Measurements from ENCODE around the gene TIMM44.

Gene TIMM44

GRCh38 chr19:7943444-7944176, at the start of gene TIMM44:
TSS of gene TIMM44 (minus strand) at chr19:7943666. CDS start at chr19:7943651, 15 bp downstream.
- DNase-seq (ENCODE audit: low spot score), result peak; percentile 99

- DNase-seq (ENCODE audit: low spot score), result no peak
These were observed 49.1 kb upstream of the TIMM44 start for GRCh38 chr19:7992575-7992974.

GRCh38 chr19:7989071-7989575, 45.7 kb upstream of the TIMM44 start:
- no peak for DNase-seq (ENCODE audit: low spot score)

- no peak for DNase-seq (ENCODE audit: low spot score)
These were observed 44.8 kb upstream of the TIMM44 start for GRCh38 chr19:7988307-7988706.

- DNase-seq (ENCODE audit: low spot score), result no peak
These were observed 43.8 kb upstream of the TIMM44 start for GRCh38 chr19:7987114-7987768.

GRCh38 chr19:7986321-7987113, 43.1 kb upstream of the TIMM44 start:
- no peak for DNase-seq (ENCODE audit: low spot score)

GRCh38 chr19:7985481-7985911, 42.0 kb upstream of the TIMM44 start:
- no peak for DNase-seq (ENCODE audit: low spot score)

GRCh38 chr19:7983995-7984837, 40.8 kb upstream of the TIMM44 start:
- no peak for DNase-seq (ENCODE audit: low spot score)

GRCh38 chr19:7983286-7983950, 40.0 kb upstream of the TIMM44 start:
- DNase-seq (ENCODE audit: low spot score), result no peak

GRCh38 chr19:7982651-7983099, 39.2 kb upstream of the TIMM44 start:
- no peak for DNase-seq (ENCODE audit: low spot score)

- DNase-seq (ENCODE audit: low spot score), result no peak
These were observed 38.6 kb upstream of the TIMM44 start for GRCh38 chr19:7982103-7982502.

GRCh38 chr19:7981661-7982060, 38.2 kb upstream of the TIMM44 start:
- DNase-seq (ENCODE audit: low spot score), result no peak

- DNase-seq (ENCODE audit: low spot score), result no peak
These were observed 37.7 kb upstream of the TIMM44 start for GRCh38 chr19:7981199-7981598.

- no peak for DNase-seq (ENCODE audit: low spot score)
These were observed 37.2 kb upstream of the TIMM44 start for GRCh38 chr19:7980635-7981121.

GRCh38 chr19:7980168-7980567, 36.7 kb upstream of the TIMM44 start:
- DNase-seq (ENCODE audit: low spot score), result no peak

- DNase-seq (ENCODE audit: low spot score), result no peak
These were observed 36.1 kb upstream of the TIMM44 start for GRCh38 chr19:7979559-7979958.

- DNase-seq (ENCODE audit: low spot score), result no peak
These were observed 35.5 kb upstream of the TIMM44 start for GRCh38 chr19:7979011-7979410.

GRCh38 chr19:7978179-7978825, 34.8 kb upstream of the TIMM44 start:
- no peak for DNase-seq (ENCODE audit: low spot score)

- DNase-seq (ENCODE audit: low spot score), result no peak
These were observed 34.2 kb upstream of the TIMM44 start for GRCh38 chr19:7977723-7978040.

GRCh38 chr19:7977021-7977722, 33.7 kb upstream of the TIMM44 start:
- no peak for DNase-seq (ENCODE audit: low spot score)

Measured in LoVo (cell line).